Activated T-cell treated with anti-CD3 and anti-CD28 coated beads for 24 hours (primary cell): ENCODE results near the gene ACTRT2.

Experiments
- DNase-seq: peaks from one replicate; pipeline ENCODE4 v3.0.0-alpha.2; 2020; ENCODE audit warnings: low read depth

Gene ACTRT2

DNA sequence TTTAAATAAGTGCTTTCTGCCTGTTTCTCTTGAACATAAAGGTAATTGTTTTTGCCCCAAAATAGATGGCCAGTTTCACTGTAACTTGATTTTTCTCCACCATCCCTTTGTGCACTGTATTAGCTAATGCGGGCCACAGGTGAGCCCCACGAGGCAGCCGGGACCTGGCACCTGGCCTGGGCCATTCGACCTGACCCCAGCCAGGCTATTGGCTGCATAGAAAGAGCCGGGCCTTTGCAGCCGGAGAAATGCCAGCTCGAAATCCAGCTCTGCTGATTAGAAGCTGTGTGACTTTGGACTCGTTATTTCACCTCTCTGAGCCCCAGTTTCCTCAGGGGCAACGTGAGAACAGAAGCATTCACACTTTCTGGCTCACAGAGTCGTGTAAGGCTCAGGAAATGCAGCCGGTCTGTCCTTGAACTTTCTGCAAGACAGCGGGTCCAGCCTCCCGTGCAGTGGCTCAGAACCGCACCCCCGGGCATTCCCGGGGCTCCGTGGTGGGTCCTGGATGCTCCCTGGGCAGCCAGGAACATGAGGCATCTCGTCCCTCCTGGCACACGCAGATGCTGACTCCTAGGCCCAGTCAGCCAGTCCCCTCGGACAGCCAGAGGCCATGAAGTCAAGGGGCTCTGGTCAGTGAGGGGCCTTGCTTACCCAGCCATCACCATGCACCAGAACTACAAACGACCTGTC lies 37.4 kb upstream of the ACTRT2 start:
- no peak for DNase-seq

DNA sequence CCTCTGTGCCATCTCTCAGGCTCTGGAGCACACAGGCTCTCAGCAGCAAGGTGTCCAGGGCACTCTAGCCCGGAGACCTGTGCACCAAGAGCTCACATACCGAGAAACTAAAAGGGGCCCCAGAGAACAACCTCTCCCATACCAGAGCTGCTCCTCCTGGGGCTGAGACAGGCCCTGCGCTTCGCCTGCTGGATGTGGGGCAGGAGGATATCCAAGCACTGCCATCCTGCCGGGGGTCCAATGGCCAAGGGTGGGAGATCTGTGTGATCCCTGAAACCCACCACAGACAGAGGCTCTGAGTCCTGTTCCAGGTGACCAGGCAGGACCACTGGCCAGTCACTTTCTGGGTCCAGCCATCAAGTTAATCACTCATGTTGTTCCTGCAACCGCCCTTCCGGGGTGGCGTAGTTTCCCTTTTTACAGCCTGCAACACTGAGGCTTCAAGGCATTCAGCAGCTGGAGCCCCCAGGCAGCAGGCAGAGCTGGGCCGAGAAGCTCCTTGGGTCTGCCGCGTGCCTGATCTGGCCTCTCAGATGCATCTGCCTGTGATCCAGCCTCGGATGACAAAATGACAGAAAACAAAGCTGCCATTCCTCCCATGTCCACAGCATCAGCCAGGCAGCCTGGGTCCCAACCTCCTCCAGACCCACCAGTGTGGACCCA lies 36.7 kb upstream of the ACTRT2 start:
- DNase-seq: no peak

GRCh38 chr1:2985067-2985561 lies 36.2 kb upstream of the ACTRT2 start:
- no peak for DNase-seq

DNA sequence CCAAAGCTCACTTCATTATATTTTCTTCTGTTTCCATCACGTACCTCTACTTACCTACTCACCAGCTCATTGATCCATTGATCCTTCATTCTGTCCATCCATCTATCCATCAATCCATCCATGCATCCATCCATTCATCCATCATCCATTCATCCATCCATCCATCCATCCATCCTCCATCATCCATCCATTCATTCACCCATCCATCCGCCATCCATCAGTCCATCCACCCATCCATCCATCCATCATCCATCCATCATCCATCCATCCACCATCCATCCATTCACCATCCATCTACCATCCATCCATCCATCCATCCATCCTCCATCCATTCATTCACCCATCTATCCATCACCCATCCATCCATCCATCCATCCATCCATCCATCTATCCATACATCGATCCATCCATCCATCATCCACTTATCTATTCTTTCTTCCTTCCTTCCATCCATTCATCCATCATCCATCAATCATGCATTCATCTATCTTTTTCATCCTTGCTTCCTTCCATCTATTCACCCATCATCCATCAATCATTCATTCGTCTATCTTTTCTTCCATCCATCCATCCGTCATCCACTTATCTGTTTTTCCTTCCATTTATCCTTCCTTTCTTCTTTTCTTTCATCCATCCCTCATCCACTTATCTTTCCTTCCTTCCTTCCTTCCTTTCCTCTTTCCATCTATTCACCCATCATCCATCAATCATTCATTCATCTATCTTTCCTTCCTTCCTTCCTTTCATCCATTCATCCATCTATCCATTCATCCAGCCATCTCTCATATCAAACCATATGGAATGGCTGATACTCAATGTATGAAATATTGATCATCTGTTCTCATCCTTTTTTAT lies 35.3 kb upstream of the ACTRT2 start:
- DNase-seq: no peak

DNA sequence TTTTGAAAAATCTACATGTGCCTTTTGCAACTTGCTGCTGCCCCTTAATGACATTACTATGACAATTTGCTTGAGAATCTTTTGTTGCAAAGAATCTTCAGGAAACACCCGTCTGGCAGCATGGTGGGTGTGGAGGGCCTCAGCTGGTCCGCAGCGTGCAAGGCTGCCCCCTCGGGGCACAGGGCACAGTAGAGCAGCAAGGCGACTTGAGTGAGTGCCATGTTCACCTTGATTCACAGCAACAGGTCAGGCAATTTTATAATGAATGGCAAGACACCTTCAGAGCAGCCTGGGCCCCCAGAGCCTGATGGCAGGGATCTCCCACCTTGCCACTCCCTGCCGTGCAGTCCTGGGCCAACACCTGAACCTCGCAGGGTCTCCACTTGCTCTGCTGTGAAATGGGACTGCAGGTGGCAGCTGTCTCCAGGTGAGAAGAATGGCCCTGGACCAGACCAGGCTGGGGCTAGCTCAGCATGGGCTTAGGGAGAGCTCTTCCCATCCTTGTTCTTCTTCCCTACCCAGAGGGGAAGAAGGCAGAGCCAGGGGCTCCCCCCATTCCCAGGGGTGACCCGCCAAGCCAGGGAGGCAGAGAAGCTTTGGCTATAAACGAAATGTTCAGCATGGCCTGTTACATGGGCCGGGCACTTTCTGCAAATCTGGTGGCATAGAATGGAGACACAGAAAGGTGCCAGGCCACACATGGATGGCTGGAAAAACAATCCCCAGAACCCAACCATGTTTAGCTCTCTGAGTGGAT lies 34.5 kb upstream of the ACTRT2 start:
- no peak for DNase-seq

- no peak for DNase-seq
These were observed 33.5 kb upstream of the ACTRT2 start for GRCh38 chr1:2987773-2988172.

DNA sequence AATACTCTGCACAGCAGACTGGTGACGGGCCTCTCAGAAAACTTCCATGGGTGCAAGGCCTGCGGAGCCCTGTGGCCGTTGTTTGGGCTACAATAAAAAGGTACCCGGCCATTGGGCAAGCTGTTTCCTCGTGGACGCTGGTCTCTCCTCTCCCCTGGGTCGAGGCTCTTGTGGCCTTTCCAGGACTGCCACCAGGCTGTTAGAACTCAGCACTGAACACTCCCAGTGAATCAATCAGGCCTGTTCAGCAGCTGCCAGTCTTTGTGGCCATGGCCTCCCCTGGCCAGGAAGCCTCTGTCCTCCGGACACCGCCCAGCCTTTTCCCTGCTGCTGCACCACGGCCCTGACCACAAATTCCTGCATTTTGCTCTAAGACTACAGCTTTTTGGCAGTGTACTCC lies 33.0 kb upstream of the ACTRT2 start:
- no peak for DNase-seq

GRCh38 chr1:2989185-2989584 lies 32.1 kb upstream of the ACTRT2 start:
- no peak for DNase-seq

GRCh38 chr1:2989976-2990375 lies 31.3 kb upstream of the ACTRT2 start:
- DNase-seq: no peak

- no peak for DNase-seq
These were observed 30.7 kb upstream of the ACTRT2 start for GRCh38 chr1:2990376-2991115.

- no peak for DNase-seq
These were observed 29.3 kb upstream of the ACTRT2 start for GRCh38 chr1:2991753-2992495.

- no peak for DNase-seq
These were observed 22.7 kb upstream of the ACTRT2 start for GRCh38 chr1:2998503-2999100.

DNA sequence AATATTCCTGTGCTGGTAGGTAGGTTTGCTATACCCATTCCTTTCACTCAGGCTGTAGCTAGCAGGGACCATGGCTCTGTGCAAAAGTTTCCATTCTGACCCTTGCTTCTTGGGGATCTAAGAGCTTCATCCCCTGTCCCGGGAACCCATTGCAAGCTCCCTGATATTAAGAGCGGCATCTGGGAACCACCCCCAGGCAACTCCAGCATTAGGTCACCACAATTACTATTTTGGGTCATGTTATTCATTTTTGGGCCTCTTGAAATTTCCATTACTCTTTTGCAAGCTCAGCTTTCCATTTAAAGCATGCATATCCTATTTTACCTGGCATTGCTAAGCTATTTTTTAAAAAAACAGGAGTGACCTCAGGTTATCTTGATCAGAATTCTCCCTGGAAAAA lies 22.1 kb upstream of the ACTRT2 start:
- DNase-seq: no peak

DNA sequence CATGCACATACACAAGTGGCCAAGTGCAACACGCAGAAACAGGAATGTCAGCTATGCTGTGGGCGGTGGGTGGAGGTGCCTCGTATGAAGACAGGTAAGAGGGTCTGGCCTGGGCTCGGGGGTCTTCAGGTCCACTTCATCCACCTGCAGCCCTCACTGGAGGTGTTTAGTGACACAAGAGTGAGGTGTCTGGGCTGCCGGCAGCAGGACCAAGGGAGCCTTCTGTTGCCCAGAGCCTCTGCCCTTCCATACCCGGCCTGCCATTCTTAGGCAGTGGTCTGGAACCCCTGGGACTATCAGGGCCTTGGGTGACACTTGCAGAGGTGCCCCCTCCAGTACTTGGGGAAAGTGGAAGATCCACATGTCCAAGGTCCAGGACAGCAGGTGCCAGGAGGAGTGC lies 21.7 kb upstream of the ACTRT2 start:
- DNase-seq: no peak

- DNase-seq: no peak
These were observed 21.1 kb upstream of the ACTRT2 start for GRCh38 chr1:3000214-3000613.

- DNase-seq: no peak
These were observed 20.4 kb upstream of the ACTRT2 start for GRCh38 chr1:3000671-3001470.

DNA sequence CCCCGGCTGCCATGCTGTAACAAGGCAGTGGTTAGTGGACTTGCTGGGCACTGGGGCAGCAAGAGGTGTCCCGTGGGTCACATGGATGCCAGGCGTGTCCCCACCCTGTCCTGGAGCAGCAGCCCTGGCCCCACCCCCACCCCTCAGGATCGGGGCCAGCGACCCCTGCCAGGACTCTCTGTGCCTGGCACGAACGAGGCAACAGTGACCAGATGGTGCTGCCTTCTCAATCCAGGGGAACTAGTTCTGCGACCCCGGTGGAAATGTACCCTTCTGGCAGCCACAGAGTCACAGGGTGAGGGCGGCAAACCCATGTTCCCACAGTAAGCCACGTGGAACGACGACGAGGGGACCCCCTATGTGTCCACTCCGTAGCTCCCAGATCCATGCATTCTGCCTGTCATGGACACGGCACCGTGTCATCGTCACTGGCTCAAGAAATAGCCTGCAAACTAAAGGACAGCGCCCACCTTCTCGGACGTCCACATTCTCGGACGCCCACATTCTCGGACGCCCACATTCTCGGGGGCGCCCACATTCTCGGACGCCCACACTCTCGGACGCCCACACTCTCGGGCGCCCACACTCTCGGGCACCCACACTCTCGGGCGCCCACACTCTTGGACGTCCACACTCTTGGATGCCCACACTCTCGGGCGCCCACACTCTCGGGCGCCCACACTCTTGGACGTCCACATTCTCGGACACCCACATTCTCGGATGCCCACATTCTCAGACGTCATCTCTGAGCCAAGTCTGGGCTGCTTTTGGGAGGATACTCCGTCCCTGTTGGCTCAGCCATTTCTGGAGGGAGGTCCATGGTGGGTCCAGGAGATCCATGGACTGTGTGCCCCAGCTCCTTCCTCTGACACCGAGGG lies 19.6 kb upstream of the ACTRT2 start:
- DNase-seq: no peak

- no peak for DNase-seq
These were observed 18.8 kb upstream of the ACTRT2 start for GRCh38 chr1:3002349-3003038.
